Mononuclear cell (primary cell): ENCODE measurements around the gene TTC8. TPM values are rescaled to one million over a fixed set of nuclear protein-coding genes. Genes with fewer than 3 reads are reported as not detected.
A peak's percentile ranks its signal among the peaks of the same experiment; 100 is the strongest.
"Not testable (repeated sequence)": the region's sequence is repeated elsewhere in the genome, so short reads cannot be mapped to it uniquely, and the experiment has no call there.

Experiments
- H3K27me3 ChIP-seq: 2 replicates; pipeline ENCODE4 v1.6.0; 2011; ENCODE audit warnings: low read length, control low read depth; ENCODE audit not compliant: insufficient read depth
- H3K4me1 ChIP-seq: 2 replicates; pipeline ENCODE4 v1.5.1; 2011; ENCODE audit warnings: mild to moderate bottlenecking, low read length, control low read depth; ENCODE audit not compliant: insufficient read depth
- H3K4me3 ChIP-seq: 2 replicates; pipeline ENCODE4 v1.5.1; 2011; ENCODE audit warnings: mild to moderate bottlenecking, low read length, moderate library complexity
- H3K9me3 ChIP-seq: 2 replicates; pipeline ENCODE4 v1.5.1; 2011; ENCODE audit warnings: low read depth, mild to moderate bottlenecking, control low read depth, low read length
- total RNA-seq: library from RNA; depleted of rRNA; stranded (reverse); fragments of >200 nt; gene quantifications from one replicate; pipeline ENCODE4 v1.2.3, GENCODE V29; 2012

TTC8 gene
- total RNA-seq, result 2.0 TPM

DNA sequence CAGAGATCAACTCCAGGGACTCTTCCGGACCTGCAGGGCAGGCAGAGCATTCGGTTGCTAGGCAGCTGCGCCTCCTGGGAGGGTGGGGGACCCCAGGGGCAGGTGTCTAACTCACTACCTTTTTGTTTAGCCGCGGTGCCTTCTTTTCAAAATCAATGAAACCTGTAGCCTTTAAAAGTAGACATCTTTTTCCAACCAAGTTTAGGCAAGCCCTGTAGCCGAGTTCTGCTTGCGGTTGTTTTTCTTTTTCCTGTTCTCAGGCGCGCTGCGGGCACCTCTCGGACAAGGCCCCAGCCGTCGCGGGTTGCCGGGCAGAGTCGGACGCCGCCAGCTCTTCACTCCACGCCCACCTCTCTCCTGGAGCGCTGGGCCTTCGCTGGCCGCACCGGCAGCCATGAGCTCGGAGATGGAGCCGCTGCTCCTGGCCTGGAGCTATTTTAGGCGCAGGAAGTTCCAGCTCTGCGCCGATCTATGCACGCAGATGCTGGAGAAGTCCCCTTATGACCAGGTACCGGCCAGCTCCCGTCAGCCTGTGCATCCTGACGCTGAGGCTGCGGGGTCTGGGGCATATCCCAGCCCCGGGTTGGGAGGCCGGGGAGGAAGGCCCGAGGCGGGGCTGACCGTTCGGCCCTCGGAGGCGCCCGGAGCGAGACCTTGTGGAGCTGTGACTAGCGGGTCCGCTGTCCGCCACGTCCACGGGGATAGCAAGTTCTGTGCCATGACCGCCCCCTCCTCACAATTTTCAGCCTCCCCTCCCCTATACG, at the start of gene TTC8:
TTC8 (plus strand) TSS at position 338 of the 764 bp plus-strand sequence; CDS start at position 395, 57 bp downstream.
- H3K27me3 ChIP-seq, result peaks cover 5% of the 10 kb centered on the region
- no peaks in the 10 kb centered on the region for H3K9me3 ChIP-seq
- H3K4me3 ChIP-seq, result peak within 1 kb of the TSS; percentile 62
- peaks cover 15% of the 10 kb centered on the region for H3K4me1 ChIP-seq

DNA sequence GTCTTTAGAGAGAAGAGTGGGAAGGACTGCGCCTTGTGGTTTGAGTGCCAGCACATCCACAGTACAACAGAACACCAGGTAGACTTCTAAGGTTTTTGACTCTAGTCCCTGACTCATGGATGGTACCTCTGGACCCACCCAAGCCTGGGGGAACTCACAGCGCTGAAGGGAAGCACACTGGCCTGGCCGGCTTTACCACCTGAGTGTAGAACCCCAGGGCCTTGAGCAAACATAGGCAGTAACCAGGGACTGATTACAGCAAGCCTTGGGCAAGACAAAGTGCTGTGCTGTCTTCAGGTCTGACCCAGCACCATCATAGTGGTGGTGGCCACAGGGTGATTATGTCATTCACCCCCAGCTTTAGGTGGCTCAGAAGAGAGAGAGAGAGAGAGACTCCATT, 48.9 kb upstream of the TTC8 start:
- Histone ChIP-seq H3K27me3 (no peaks in the 10 kb centered on the region), H3K4me1 (no peaks in the 10 kb centered on the region), H3K9me3 (no peaks in the 10 kb centered on the region)

DNA sequence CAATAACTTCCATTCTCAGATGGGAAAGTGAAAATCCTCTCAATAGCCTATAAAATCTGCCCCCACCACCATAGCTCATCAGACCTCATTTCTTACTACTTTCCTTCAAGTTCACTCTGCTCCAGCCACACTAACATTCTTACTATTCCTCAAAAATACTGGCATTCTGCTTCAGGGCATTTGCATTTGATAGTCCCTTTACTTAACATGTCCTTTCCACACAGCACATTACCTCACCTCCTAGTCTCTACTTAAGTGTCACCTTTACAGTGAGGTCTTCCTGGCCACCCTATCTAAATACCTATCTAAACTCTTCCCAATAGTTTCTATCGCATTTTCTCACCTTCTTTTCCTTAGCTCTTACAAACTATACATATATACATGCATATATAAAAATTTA, 38.5 kb upstream of the TTC8 start:
- Histone ChIP-seq H3K4me1 (no peaks in the 10 kb centered on the region), H3K27me3 (peaks cover 11% of the 10 kb centered on the region), H3K4me3 (no peak overlapping the region), H3K9me3 (peaks cover 14% of the 10 kb centered on the region)

More for the DNA sequence above, 48.9 kb upstream of the TTC8 start:
- no peak overlapping the region for H3K4me3 ChIP-seq

DNA sequence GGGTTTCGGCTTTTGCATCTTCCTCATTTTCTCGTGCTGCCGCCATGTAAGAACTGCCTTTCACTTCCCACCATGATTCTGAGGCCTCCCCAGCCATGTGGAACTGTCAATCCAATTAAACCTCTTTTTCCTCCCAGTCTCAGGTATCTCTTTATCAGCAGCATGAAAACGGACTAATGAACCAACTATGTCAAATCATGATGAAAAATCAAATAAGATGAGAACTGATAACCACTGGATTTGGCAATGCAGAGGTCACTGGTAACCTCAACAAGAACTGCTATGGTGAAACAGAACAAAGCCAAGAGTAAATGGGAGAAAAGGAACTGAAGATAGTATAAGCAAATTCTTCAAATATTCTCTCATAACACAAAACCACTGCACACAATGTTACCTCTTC, 37.7 kb upstream of the TTC8 start:
- H3K9me3 ChIP-seq, result peaks cover 14% of the 10 kb centered on the region
- H3K27me3 ChIP-seq, result peaks cover 19% of the 10 kb centered on the region
- H3K4me1 ChIP-seq, result peaks cover 2% of the 10 kb centered on the region
- H3K4me3 ChIP-seq, result no peak overlapping the region

DNA sequence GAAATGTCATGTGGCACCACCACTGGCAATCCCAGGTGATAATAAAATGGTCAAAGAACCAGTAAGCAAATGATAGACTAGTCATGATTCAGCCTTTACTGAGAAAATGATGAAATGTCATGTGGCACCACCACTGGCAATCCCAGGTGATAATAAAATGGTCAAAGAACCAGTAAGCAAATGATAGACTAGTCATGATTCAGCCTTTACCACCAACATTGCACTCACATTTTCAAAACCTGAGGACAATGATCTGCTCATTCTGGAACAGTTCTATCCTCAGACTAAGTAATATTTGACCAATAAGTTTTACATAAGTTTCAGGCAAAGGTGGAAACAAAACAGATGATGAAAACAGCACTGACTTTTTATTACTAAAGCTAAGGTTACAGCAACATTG, 34.9 kb upstream of the TTC8 start:
- peaks cover 23% of the 10 kb centered on the region for H3K27me3 ChIP-seq
- peaks cover 12% of the 10 kb centered on the region for H3K4me1 ChIP-seq
- not testable (repeated sequence) for H3K4me3 ChIP-seq, H3K9me3 ChIP-seq

DNA sequence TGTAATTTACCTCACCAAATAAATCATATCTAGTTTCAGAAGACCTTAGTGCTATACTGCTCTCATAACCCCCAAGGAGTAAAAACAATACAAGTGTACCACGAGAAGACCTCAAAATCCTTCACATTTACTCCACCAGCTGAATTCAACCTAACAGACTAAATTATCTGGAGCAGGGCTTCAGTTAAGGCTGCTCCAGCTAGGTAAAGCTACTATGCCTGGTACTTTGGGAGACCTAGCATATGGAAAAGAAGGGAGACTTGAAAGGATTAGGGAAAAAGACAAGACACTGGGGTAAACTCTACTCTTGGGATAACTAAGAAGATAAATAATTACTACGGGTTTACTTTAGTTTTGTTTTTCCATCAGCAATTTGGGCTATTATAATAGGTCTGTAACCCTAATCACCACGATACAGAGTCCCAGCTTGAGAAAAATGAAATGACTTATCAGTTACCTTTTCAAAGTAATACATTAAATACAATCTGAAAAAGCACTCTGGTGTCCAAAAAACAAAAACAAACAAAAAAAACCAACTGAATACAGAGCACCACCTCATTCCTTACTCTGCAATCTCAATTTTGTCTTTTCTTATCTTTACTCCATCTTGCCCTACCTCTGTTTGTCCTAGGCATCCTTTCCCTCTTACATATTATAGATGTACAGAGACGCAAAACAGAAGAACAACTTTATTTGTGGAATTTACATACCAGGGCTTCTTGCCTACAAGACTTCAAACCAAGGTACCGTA, 33.8 kb upstream of the TTC8 start:
- Histone ChIP-seq H3K4me3 (no peak overlapping the region), H3K4me1 (peaks cover 12% of the 10 kb centered on the region), H3K9me3 (no peaks in the 10 kb centered on the region), H3K27me3 (peaks cover 23% of the 10 kb centered on the region)

DNA sequence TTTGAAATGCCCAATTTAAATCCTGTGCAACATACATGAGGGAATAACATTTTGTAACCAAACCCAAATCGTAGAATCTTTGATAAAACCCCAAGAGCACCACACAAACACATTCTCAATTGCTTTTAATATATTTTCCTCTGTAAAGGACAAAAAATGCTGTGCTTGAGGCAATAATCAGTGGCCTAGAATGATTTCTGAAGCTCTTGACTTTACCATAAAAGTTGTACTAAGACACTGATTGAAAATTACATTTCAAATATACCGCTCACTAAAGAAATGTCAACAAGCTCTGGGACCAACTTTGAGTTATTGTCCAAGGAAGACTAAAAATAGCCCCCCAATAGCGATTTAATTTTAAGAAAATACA, 33.2 kb upstream of the TTC8 start:
- Histone ChIP-seq H3K4me1 (peaks cover 12% of the 10 kb centered on the region), H3K9me3 (no peaks in the 10 kb centered on the region), H3K4me3 (no peak overlapping the region), H3K27me3 (peaks cover 23% of the 10 kb centered on the region)

DNA sequence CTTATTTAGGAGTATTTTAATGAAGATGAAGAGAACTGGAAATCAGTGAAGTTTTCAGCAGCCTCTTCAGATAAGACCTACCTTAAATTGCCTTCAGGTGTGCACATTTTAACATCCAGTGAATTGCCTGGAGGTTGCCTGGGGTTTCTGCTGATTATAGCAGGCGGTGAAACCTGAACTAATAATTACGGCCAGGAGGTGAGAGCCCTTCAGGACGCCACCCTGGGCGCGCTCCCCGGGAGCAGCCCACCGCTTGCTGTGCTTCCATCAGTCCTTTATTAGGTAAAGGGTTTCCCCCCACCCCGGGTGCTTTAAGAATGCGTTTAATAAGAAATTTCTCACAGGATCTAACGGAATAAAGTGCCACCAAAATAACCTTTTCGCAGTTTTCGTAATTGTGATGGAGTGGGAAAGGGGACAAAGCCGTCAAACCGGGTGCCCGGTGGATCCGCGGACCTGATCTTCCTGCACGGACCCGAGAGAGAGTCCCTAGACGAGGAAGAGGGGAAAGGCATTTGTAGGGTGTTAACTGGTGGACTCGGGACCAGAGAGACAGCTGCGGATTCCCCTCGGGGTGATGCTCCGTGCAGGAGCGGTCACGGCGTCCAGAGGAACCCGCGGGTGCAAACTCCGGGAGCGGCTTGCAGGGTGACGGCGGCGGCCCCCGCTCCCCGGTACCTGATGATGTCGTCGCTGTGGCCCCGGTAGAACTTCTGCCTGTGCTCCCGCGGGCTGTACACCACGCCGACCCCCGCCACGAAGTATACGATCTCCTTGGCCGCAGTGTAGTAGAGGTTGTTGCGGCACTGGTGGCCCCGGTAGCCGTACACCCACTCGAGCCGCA, 32.6 kb upstream of the TTC8 start:
- peaks cover 23% of the 10 kb centered on the region for H3K27me3 ChIP-seq
- H3K9me3 ChIP-seq, result no peaks in the 10 kb centered on the region
- H3K4me3 ChIP-seq, result peak overlapping the region; percentile 41
- peaks cover 12% of the 10 kb centered on the region for H3K4me1 ChIP-seq

DNA sequence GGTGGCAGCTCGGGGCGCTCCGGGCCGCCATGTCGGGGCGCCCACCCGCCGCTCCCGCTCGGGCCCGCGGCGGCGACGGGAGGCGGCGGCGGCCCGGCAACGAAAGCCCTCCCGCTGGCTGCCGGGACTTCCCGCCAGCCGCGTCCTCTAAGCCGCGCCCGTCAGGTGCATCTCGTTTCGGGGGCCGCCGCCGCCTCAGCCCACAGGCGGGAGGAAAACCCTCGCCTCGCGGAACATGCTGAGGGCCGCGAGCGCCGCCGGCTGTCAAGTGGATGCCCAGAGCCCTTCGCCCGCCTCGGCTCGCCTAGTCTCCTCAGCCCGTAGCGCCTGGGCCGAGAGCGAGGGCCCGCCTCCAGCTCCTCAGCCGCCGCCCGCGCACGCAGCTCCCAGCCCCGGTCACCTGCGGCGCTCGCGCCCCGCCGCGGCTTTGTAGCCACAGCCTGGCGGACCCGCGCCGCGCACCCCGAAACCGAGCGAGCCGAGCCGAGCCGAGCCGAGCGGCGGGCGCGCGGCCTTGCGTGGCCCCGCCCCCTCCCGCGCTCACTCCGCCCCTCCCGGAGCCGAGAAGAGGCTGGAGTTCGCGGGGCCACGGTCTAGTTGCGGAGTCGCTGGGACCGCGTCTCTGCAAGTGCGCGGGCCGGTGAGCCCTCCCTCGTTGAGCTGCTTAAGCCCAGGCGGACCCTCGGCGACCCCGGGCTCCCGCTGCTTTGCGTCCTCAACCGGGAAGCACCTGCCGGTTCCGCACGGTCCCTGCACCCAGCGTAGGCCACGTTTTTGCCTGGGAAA, 31.8 kb upstream of the TTC8 start, which contains the start of gene EML5:
EML5 (minus strand) TSS at position 481 of the 786 bp plus-strand sequence; CDS start at position 31, 450 bp downstream.
- Histone ChIP-seq H3K4me1 (peaks cover 12% of the 10 kb centered on the region), H3K4me3 (peak within 1 kb of the TSS; percentile 41), H3K9me3 (no peaks in the 10 kb centered on the region), H3K27me3 (peaks cover 25% of the 10 kb centered on the region)

DNA sequence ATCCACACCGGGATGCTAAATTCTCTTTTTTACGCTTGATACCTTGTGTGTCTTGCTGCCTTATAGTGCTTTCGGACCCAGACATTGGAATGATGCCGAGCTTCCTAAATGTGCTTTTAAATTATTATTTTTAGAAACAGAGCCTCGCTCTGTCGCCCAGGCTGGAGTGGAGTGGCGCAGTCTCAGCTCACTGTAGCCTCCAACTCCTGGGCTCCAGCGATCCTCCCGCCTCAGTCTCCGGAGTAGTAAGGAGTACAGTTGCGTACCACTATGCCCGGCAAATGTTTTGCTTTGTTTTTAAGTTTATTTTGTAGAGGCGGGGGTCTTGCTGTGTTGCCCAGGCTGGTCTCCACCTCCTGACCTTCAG, 31.2 kb upstream of the TTC8 start:
- peaks cover 12% of the 10 kb centered on the region for H3K4me1 ChIP-seq
- no peaks in the 10 kb centered on the region for H3K9me3 ChIP-seq
- H3K27me3 ChIP-seq, result peaks cover 25% of the 10 kb centered on the region
- H3K4me3 ChIP-seq, result peak overlapping the region; percentile 41

DNA sequence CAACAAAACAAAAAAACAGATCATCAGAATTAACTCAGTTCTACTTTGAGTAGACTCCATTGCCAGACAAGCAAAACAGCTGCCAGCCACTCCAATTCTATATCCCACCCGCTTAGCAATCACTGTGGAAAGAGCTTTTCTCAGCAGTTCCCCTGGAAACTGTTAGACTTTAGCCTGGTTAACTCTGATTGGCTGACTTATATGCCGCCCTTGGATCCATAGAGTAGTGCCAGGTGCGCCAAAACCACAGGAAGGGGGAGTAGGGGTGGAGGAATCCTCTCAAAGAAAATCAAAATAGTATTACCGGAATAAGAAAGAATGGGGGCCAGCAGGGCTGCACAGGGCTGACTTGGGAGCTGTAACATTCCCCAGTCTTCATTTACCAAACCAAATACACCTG, 26.3 kb upstream of the TTC8 start:
- Histone ChIP-seq H3K9me3 (no peaks in the 10 kb centered on the region), H3K4me3 (no peak overlapping the region), H3K27me3 (peaks cover 2% of the 10 kb centered on the region), H3K4me1 (peaks cover 4% of the 10 kb centered on the region)

DNA sequence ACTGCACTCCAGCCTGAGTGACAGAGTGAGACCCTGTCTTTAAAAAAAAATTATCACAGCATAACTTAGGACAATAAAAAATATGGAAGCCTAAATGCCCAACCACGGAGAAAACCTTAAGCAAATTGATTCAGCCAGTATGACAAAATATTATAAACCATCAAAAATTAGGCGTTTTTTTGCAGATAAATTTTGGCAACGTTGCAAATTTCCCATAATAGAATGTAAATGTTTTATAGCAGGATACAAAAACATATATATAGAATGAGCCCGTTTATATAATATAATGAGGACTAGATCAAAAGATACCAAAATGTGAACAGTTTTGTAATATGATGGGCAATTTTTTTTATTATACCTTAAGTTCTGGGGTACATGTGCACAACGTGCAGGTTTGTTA, 24.9 kb upstream of the TTC8 start:
- Histone ChIP-seq H3K4me3 (no peak overlapping the region), H3K9me3 (no peaks in the 10 kb centered on the region), H3K27me3 (peaks cover 5% of the 10 kb centered on the region), H3K4me1 (no peaks in the 10 kb centered on the region)

DNA sequence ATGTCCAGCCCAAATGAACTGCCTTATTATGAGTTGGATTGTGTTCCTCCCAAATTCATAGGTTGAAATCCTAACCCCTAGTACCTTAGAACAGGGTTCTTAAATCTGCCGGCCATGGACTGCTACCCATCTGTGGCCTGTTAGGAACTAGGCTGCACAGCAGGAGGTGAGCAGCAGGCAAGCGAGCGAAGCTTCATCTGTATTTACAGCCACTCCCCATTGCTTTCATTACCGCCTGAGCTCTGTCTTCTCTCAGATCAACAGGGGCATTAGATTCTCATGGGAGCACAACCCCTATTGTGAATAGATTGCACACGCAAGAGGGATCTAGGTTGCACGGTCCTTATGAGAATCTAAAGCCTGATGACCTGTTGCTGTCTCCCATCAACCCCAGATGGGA, 21.9 kb upstream of the TTC8 start:
- Histone ChIP-seq H3K9me3 (no peaks in the 10 kb centered on the region), H3K4me1 (no peaks in the 10 kb centered on the region), H3K4me3 (no peak overlapping the region), H3K27me3 (peaks cover 6% of the 10 kb centered on the region)

DNA sequence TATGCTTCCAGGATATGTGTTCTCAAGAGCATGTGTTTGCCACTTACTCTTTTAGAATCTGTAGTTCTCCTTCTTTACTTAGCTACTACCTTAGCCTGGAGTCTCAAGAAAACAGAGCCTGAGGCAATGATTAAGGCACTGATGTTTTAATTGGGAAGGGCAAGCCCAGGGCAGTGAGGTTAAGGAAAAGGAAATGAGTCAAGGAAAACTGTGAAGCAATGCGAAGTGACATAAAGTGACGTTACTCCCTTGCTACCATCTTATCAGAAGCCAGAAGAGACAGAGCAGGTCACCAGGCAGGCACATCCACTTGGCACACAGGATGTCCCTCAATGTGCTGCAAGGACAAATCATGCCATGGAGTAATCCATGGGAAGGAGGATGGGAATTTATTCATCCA, 20.4 kb upstream of the TTC8 start:
- H3K9me3 ChIP-seq, result no peaks in the 10 kb centered on the region
- no peaks in the 10 kb centered on the region for H3K4me1 ChIP-seq
- H3K27me3 ChIP-seq, result peaks cover 6% of the 10 kb centered on the region
- H3K4me3 ChIP-seq, result no peak overlapping the region
